Smooth muscle cell (in vitro differentiated cells): ENCODE data around the gene SMYD3. TPM values are rescaled to one million over a fixed set of nuclear protein-coding genes. Genes with fewer than 3 reads are reported as not detected.

Experiments
- DNase-seq: peaks from one replicate; lab custom pipeline; 2025; ENCODE audit not compliant: unreplicated experiment; lab: John Stamatoyannopoulos, UW
- H2AFZ ChIP-seq: fragments of 200-600 bp; sonication (generic); 2 replicates; pipeline ENCODE4 v1.6.0; 2016; ENCODE audit warnings: antibody characterized with exemption, low read depth, mild to moderate bottlenecking
- H3F3A ChIP-seq: fragments of 200-600 bp; sonication (generic); 2 replicates; pipeline ENCODE4 v1.6.0; 2017; ENCODE audit warnings: antibody characterized with exemption, low read depth
- H3K27ac ChIP-seq: fragments of 200-600 bp; sonication (generic); 2 replicates; pipeline ENCODE4 v1.5.1; 2016; ENCODE audit warnings: low read depth, mild to moderate bottlenecking
- H3K27me3 ChIP-seq: fragments of 200-600 bp; sonication (generic); 2 replicates; pipeline ENCODE4 v1.6.1; 2016; ENCODE audit warnings: low read depth, mild to moderate bottlenecking
- H3K36me3 ChIP-seq: fragments of 200-600 bp; sonication (generic); 2 replicates; pipeline ENCODE4 v1.5.1; 2016; ENCODE audit warnings: low read depth
- H3K4me1 ChIP-seq: fragments of 200-600 bp; sonication (generic); 2 replicates; pipeline ENCODE4 v1.5.1; 2016; ENCODE audit warnings: low read depth
- H3K4me2 ChIP-seq: fragments of 200-600 bp; sonication (generic); 2 replicates; pipeline ENCODE4 v1.6.0; 2016; ENCODE audit warnings: mild to moderate bottlenecking
- H3K4me3 ChIP-seq: fragments of 200-600 bp; sonication (generic); 2 replicates; pipeline ENCODE4 v1.5.1; 2016; ENCODE audit warnings: mild to moderate bottlenecking
- H3K79me2 ChIP-seq: fragments of 200-600 bp; sonication (generic); 2 replicates; pipeline ENCODE4 v1.6.0; 2016; ENCODE audit warnings: low read depth, mild to moderate bottlenecking
- H3K9ac ChIP-seq: fragments of 200-600 bp; sonication (generic); 2 replicates; pipeline ENCODE4 v1.6.0; 2016; ENCODE audit warnings: low read depth
- H3K9me3 ChIP-seq: fragments of 200-600 bp; sonication (generic); replicated peaks from 2 replicates; pipeline ENCODE4 v1.5.1; 2016; ENCODE audit warnings: low read depth
- H4K20me1 ChIP-seq: fragments of 200-600 bp; sonication (generic); 2 replicates; pipeline ENCODE4 v1.6.0; 2016; ENCODE audit warnings: low read depth
- WGBS: methylation state at CpG from one replicate; pipeline ENCODE4 v1.1.7; 2016; ENCODE audit warnings: low lambda C conversion rate; 5-methylcytosine and 5-hydroxymethylcytosine counted together
- polyA plus RNA-seq: library from polyadenylated mRNA; unstranded; fragments of >200 nt; fragmentation: Nextera tagmentation; extraction: Ambion mirVana; gene quantifications from 2 replicates; pipeline ENCODE4 v1.2.1, GENCODE V29; 2016
- total RNA-seq: library from RNA; depleted of rRNA; stranded (reverse); fragments of >200 nt; gene quantifications from 2 replicates; pipeline ENCODE4 v1.2.3, GENCODE V29; 2014
- TF ChIP-seq, protein P1 (sequence below): fragments of 200-600 bp; sonication (generic); IDR thresholded peaks from 2 replicates; pipeline ENCODE4 v1.5.1; 2017; ENCODE audit warnings: borderline replicate concordance, mild to moderate bottlenecking, antibody characterized with exemption; ENCODE audit not compliant: insufficient read depth, poor library complexity, severe bottlenecking

SMYD3 gene
- total and polyA plus RNA-seq, 2 experiments from 2014 or later: 162 to 301 TPM

DNA sequence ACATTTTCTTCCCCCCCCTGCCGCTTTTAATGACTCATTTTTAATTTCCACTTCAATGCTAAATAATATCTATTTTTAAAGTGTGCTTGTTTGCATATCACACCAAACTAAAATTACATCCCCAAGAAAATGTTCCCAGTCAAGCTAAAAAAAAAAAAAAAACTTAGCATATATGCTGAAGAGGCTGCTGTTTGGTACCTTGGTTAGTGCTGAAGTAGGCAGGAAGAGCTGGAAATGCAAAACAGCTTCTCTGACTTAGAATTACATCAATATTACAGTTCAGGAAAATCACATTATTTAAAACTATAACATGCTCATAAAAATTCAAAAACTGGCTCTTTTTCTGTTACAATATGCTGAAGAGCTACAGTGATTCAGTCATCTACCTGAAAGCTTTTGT, 372.3 kb downstream of the SMYD3 start:
- Histone ChIP-seq H3K9me3 (no peaks in the 10 kb centered on the region), H3K9ac (no peak overlapping the region), H3K27me3 (no peaks in the 10 kb centered on the region), H4K20me1 (no peaks in the 10 kb centered on the region), H3K27ac (no peak overlapping the region), H2AFZ (no peak overlapping the region), H3K4me2 (no peak overlapping the region), H3K36me3 (no peaks in the 10 kb centered on the region), H3K4me1 (peaks cover 10% of the 10 kb centered on the region), H3K4me3 (no peak overlapping the region), H3F3A (no peaks in the 10 kb centered on the region), H3K79me2 (no peaks in the 10 kb centered on the region)
- DNase-seq: no peak
- TF ChIP-seq, protein P1, sequence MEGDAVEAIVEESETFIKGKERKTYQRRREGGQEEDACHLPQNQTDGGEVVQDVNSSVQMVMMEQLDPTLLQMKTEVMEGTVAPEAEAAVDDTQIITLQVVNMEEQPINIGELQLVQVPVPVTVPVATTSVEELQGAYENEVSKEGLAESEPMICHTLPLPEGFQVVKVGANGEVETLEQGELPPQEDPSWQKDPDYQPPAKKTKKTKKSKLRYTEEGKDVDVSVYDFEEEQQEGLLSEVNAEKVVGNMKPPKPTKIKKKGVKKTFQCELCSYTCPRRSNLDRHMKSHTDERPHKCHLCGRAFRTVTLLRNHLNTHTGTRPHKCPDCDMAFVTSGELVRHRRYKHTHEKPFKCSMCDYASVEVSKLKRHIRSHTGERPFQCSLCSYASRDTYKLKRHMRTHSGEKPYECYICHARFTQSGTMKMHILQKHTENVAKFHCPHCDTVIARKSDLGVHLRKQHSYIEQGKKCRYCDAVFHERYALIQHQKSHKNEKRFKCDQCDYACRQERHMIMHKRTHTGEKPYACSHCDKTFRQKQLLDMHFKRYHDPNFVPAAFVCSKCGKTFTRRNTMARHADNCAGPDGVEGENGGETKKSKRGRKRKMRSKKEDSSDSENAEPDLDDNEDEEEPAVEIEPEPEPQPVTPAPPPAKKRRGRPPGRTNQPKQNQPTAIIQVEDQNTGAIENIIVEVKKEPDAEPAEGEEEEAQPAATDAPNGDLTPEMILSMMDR: no peak
- 97% methylated on average over 1 of the region's 1 CpG for WGBS

DNA sequence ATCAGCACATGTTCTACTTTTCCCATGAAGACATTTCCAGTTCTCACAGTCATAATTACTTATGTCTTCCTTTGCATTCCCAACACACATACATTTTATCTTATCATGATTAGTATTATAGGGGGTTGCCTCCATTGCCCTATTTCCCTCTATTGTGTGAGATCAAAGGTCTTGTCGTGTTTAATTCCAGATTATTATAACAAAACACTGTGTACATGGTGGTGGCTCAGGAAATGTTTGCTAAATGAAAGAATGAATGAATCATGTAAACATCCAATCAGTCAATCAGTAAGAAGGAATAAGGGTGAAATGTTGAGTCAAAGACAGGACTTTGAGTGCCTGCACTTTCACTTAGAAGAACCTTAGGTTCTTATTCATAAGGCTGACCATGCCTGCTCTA, 376.0 kb downstream of the SMYD3 start:
- Histone ChIP-seq H3K36me3 (no peaks in the 10 kb centered on the region), H3K79me2 (no peaks in the 10 kb centered on the region), H3K27me3 (no peaks in the 10 kb centered on the region), H3K4me1 (no peaks in the 10 kb centered on the region), H4K20me1 (no peaks in the 10 kb centered on the region), H2AFZ (no peak overlapping the region), H3K9ac (no peak overlapping the region), H3K27ac (no peak overlapping the region), H3K4me2 (no peak overlapping the region), H3K4me3 (no peak overlapping the region), H3K9me3 (no peaks in the 10 kb centered on the region), H3F3A (no peaks in the 10 kb centered on the region)
- 98% methylated on average over 1 of the region's 1 CpG for WGBS
- DNase-seq: no peak
- TF ChIP-seq, protein P1: no peak

- Histone ChIP-seq H3K4me1 (no peaks in the 10 kb centered on the region), H4K20me1 (no peaks in the 10 kb centered on the region), H3K27me3 (no peaks in the 10 kb centered on the region), H3K27ac (no peak overlapping the region), H3K4me2 (no peak overlapping the region), H3F3A (no peaks in the 10 kb centered on the region), H3K9ac (no peak overlapping the region), H3K9me3 (no peaks in the 10 kb centered on the region), H3K36me3 (no peaks in the 10 kb centered on the region), H3K79me2 (no peaks in the 10 kb centered on the region), H2AFZ (no peak overlapping the region), H3K4me3 (no peak overlapping the region)
- TF ChIP-seq, protein P1: no peak
- DNase-seq: no peak
- WGBS: 93% methylated on average over 9 of the region's 9 CpGs
Observed at GRCh38 chr1:246128494-246129069, 378.5 kb downstream of the SMYD3 start.

DNA sequence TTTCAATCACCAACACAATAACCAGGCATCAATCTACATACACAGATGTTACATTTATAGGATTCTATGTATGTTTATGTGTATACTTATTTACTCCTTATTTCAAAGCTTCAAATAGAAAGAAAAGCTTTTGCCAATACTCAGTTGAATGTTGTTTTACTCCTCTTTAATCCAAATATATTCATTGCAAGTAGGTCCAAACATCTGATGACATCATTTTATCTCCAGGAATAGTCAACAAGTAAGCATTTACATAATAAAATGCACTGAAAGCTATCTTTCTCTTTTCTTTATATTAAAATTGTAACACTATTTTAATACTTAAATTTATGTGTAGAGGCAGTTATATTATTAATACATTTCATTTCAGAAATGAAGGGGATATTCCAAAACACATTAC, 380.5 kb downstream of the SMYD3 start:
- TF ChIP-seq, protein P1: no peak
- no peak for DNase-seq
- Histone ChIP-seq H4K20me1 (no peaks in the 10 kb centered on the region), H3K4me1 (no peaks in the 10 kb centered on the region), H3K36me3 (no peaks in the 10 kb centered on the region), H3F3A (no peaks in the 10 kb centered on the region), H3K79me2 (no peaks in the 10 kb centered on the region), H3K27me3 (no peaks in the 10 kb centered on the region), H2AFZ (no peak overlapping the region), H3K9ac (no peak overlapping the region), H3K4me2 (no peak overlapping the region), H3K9me3 (no peaks in the 10 kb centered on the region), H3K27ac (no peak overlapping the region), H3K4me3 (no peak overlapping the region)
